ENCODE data around the gene SMPX. TPM values are rescaled to one million over a fixed set of nuclear protein-coding genes. Genes with fewer than 3 reads are reported as not detected.

SMPX gene
- total RNA-seq, 6 experiments from 2014 or later, result not detected

- Mint-ChIP-seq H3K9me3 (no peaks in the 10 kb centered on the region), H3K4me3 (no peak overlapping the region), H3K4me1 (ENCODE audit: low read depth) (no peaks in the 10 kb centered on the region), H3K27me3 (ENCODE audit: insufficient read depth) (peaks cover 16% of the 10 kb centered on the region), H3K27ac (no peak overlapping the region), H3K36me3 (ENCODE audit: low read depth) (no peaks in the 10 kb centered on the region)
- TF ChIP-seq CTCF (IDR thresholded peaks at IDR 0.05), result peak; percentile 77
- DNase-seq, result peak; percentile 1
Observed at GRCh38 chrX:21745756-21746155, 12.2 kb downstream of the SMPX start.

GRCh38 chrX:21744721-21745120 lies 13.2 kb downstream of the SMPX start:
- Mint-ChIP-seq H3K9me3 (no peaks in the 10 kb centered on the region), H3K27ac (no peak overlapping the region), H3K27me3 (ENCODE audit: insufficient read depth) (peaks cover 13% of the 10 kb centered on the region), H3K4me3 (no peak overlapping the region), H3K4me1 (ENCODE audit: low read depth) (no peaks in the 10 kb centered on the region), H3K36me3 (ENCODE audit: low read depth) (no peaks in the 10 kb centered on the region)
- no peak for DNase-seq
- no peak for TF ChIP-seq CTCF (IDR thresholded peaks at IDR 0.05)

GRCh38 chrX:21744060-21744459 lies 13.9 kb downstream of the SMPX start:
- Mint-ChIP-seq H3K36me3 (ENCODE audit: low read depth) (no peaks in the 10 kb centered on the region), H3K4me1 (ENCODE audit: low read depth) (no peaks in the 10 kb centered on the region), H3K4me3 (no peak overlapping the region), H3K27ac (no peak overlapping the region), H3K9me3 (no peaks in the 10 kb centered on the region), H3K27me3 (ENCODE audit: insufficient read depth) (peaks cover 8% of the 10 kb centered on the region)
- no peak for TF ChIP-seq CTCF (IDR thresholded peaks at IDR 0.05)
- no peak for DNase-seq

GRCh38 chrX:21741869-21742701 lies 15.8 kb downstream of the SMPX start:
- Mint-ChIP-seq H3K4me3 (no peak overlapping the region), H3K27me3 (ENCODE audit: insufficient read depth) (peaks cover 4% of the 10 kb centered on the region), H3K9me3 (no peaks in the 10 kb centered on the region), H3K27ac (no peak overlapping the region), H3K36me3 (ENCODE audit: low read depth) (no peaks in the 10 kb centered on the region), H3K4me1 (ENCODE audit: low read depth) (no peaks in the 10 kb centered on the region)
- no peak for TF ChIP-seq CTCF (IDR thresholded peaks at IDR 0.05)
- DNase-seq, result no peak

GRCh38 chrX:21741364-21741763 lies 16.6 kb downstream of the SMPX start:
- no peaks in the 10 kb centered on the region for H3K9me3 Mint-ChIP-seq
- H3K4me3 Mint-ChIP-seq, result no peak overlapping the region
- no peak overlapping the region for H3K27ac Mint-ChIP-seq
- no peak for DNase-seq
- TF ChIP-seq CTCF (IDR thresholded peaks at IDR 0.05), result no peak
- H3K36me3 Mint-ChIP-seq (ENCODE audit: low read depth), result no peaks in the 10 kb centered on the region
- H3K4me1 Mint-ChIP-seq (ENCODE audit: low read depth), result no peaks in the 10 kb centered on the region
- H3K27me3 Mint-ChIP-seq (ENCODE audit: insufficient read depth), result peaks cover 4% of the 10 kb centered on the region

Measured in HFFc6 (cell line).